HG03280 (cell line): Measurements from ENCODE around the gene WDR73.
"Not testable (repeated sequence)": the region's sequence is repeated elsewhere in the genome, so short reads cannot be mapped to it uniquely, and the experiment has no call there.

ENCODE experiments used
- ATAC-seq: cut with Tn5 transposase; IDR thresholded peaks from one replicate; pipeline ENCODE4 v1.9.1; 2021; ENCODE audit warnings: mild to moderate bottlenecking, moderate library complexity; ENCODE audit not compliant: unreplicated experiment

Gene WDR73

DNA sequence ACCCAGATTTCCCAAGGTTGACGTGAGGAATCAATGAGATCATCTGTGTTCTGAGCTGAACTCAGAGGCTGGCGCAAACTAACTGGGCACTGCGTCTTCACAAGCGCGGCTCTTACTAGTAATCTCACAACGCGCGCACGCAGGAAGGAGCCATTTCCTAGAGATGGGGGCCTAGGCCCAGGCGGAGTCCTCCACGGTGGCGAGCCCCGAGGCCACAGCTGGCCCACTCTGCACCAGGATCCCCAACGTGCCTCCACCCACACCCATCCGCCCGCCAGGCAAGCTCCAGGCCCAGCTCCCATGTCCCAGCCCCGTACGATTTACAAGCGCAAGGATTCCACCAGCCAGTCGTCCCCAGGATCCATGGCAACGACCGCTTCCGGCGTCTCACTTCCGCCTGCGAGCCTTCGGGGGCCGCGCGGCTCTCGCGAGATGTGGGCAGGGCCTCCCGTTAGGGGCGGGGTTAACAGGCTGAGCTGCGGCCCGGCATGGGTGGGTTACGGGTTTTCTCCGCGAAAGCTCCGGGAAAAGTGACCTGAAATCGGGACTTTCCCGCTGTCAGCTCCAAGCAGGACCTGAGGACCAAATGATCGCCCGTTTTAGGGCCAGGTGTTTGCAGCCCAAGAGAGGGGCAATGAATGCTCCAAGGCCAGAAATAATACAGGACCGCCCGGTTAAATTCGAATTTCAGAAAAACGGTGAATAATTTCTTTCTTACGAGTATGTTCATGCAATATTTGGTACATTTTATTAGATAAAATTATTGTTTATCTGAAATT is at the start of gene WDR73:
Gene WDR73 (minus strand): TSS at position 374 of the 779 bp plus-strand sequence. CDS start 9 bp downstream, at position 365.
- ATAC-seq, result peak; percentile 80

GRCh38 chr15:84703808-84704207 is 49.7 kb upstream of the WDR73 start:
- no peak for ATAC-seq

- no peak for ATAC-seq
Observed at GRCh38 chr15:84702961-84703482, 48.9 kb upstream of the WDR73 start.

- no peak for ATAC-seq
Observed at GRCh38 chr15:84699538-84700191, 45.6 kb upstream of the WDR73 start.

- ATAC-seq, result no peak
Observed at GRCh38 chr15:84697236-84697990, 43.3 kb upstream of the WDR73 start.

DNA sequence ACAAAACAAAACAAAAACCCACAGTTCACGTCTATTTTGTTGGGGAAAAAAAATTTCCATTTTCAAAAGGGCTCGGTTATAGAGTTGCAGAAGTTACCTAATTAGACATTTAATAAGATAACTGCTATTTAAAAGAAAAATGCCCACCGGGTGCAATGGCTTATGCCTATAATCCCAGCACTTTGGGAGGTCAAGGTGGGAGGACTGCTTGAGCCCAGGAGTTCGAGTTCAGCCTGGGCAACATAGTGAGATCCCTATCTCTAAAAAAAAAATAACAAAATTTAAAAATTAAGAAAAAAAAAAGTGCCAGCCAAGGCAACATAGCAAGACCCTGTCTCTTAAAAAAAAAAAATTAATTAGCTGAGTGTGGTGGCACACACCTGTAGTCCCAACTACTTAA is 42.7 kb upstream of the WDR73 start:
- no peak for ATAC-seq

DNA sequence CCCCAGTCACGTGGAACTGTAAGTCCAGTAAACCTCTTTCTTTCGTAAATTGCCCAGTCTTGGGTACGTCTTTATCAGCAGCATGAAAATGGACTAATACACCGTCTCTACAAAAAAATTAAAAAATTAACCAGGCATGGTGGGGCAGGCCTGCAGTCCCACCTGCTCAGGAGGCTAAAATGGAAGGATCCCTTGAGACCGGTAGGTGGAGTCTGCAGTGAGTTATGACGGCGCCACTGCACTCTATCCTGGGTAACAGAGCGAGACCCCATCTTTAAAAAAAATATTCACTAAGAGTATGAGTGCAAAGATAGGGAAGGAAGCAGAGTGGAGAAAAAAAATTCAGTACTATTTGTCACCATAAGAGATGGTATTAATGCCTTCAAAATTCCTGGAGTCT is 36.3 kb upstream of the WDR73 start:
- no peak for ATAC-seq

DNA sequence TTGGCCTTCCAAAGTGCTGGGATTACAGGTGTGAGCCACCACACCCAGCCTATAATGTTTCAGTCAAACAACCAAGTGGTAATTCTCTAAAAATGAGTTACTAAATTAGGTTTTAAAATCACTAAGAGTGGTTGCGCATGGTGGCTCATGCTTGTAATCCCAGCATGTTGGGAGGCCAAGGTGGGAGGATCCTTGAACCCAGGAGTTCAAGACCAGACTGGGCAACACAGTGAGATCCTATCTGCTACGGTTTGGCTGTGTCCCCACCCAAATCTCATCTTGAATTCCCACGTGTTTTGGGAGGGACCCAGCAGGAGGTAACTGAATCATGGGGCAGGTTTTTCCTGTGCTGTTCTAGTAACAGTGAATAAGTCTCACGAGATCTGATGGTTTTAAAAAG is 35.8 kb upstream of the WDR73 start:
- ATAC-seq, result no peak

- ATAC-seq, result not testable (repeated sequence)
Observed at GRCh38 chr15:84686446-84686845, 32.4 kb upstream of the WDR73 start.

GRCh38 chr15:84685304-84685703 is 31.2 kb upstream of the WDR73 start:
- no peak for ATAC-seq

GRCh38 chr15:84684092-84684491 is 30.0 kb upstream of the WDR73 start:
- no peak for ATAC-seq

DNA sequence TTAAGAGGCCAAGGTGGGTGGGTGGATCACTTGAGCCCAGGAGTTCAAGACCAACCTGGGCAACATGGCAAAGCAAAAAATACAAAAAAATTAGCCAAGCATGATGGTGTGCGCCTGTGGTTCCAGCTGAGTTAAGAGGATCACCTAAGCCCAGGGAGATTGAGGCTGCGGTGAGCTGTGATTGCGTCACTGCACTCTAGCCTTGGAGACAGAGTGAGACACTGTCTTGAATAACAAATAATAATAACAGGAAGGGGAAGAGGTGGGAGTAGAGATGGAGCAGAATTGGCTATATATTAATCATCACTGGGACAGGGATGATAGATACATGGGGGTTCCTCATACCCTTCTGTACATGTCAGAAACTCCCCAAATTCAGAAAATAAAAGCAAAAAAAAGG is 27.7 kb upstream of the WDR73 start:
- ATAC-seq, result no peak

DNA sequence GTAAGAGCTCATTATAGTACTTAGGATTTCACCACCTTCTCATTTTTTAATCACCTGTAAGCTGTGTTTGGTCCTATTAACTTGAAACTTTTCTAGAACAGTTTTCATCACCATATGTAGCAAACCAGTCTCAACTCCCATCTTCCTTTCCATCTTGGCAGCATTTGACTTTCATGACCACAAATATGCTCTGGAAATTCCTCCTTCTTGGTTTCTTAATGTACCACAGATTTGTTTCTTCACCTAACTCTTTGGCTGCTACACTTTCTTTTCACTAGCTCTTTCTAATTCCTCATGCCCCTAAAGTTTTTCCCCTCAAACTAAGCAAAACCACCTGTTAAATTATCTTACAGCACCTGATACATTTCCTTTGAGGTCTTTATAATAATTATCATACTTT is 17.1 kb upstream of the WDR73 start:
- no peak for ATAC-seq

DNA sequence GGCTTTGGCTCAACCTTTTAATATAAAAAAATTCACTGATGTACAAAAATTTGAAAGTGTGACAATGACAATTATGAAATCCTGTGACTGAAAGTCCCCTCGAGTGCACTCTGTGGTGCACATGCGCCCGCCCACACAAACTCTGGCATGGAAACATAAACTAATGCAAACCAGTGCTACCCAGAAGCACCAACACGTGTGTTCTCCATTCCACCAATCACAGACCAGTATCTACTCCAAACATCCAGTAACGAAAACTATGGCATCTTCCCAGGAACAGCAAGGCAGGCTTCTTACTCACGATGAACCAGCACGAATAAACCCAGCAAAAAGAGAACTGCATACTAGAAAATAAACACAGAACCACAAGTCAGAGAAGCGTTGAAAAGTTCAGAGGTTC is 15.6 kb upstream of the WDR73 start:
- no peak for ATAC-seq

- no peak for ATAC-seq
Observed at GRCh38 chr15:84668221-84668982, 14.3 kb upstream of the WDR73 start.

DNA sequence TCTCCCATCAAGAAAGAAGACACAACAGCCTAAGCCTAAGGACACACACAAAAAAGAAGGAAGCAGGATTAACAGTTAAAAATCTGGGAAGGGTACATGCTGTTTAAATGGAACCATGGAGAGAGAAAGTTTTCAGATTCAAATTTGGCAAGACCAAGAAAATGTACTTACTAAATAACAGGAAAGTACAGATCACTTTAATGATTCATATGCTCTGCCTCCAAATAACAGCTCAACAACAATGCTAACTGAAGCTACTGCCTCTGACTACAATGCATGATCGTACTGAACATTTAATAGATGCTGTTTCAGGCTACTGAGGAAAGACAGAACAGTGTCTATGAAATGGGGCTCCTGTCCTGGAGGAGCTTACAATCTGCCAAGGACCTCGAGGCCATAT is 12.3 kb upstream of the WDR73 start:
- no peak for ATAC-seq

DNA sequence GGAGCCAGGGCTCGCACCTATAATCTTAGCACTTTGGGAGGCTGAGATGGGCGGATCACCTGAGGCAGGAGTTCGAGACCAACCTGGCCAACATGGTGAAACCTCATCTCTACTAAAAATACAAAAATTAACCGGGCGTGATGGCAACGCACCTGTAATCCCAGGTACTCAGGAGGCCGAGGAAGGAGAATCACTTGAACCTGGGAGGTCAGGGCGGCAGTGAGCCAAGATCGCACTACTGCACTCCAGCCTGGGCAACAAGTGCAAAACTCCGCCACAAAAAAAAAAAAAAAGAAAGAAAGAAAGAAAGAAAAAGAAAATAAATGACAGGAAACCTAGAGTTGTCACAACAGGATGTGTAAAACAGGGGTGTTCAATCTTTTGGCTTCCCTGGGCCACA is 6.9 kb upstream of the WDR73 start:
- no peak for ATAC-seq

GRCh38 chr15:84659904-84660781 is 6.1 kb upstream of the WDR73 start:
- ATAC-seq, result no peak

- no peak for ATAC-seq
Observed at GRCh38 chr15:84658788-84659411, 4.8 kb upstream of the WDR73 start.
